K562 (cell line): Measurements from ENCODE around the gene SIGLEC6. TPM values are rescaled to one million over a fixed set of nuclear protein-coding genes. Genes with fewer than 3 reads are reported as not detected.

Experiments used
- ATF1 ChIP-seq, 2 experiments: fragments of 450-650 bp in 1 of 2; IDR thresholded peaks; 2 replicates each; pipeline ENCODE4 v1.6.1; 2016; ENCODE audit warnings: missing compliant biosample characterization in 1 of 2, missing genetic modification characterization in 1 of 2
- ELF2 ChIP-seq: fragments of 250-450 bp; sonication (Bioruptor Pico); IDR thresholded peaks from 2 replicates; pipeline ENCODE4 v1.5.0; 2021; ENCODE audit warnings: mild to moderate bottlenecking
- MAZ ChIP-seq, 2 experiments: fragments of 450-650 bp in 1 of 2; sonication (generic) in 1 of 2; formaldehyde crosslinking; IDR thresholded peaks in 1 of 2; conservative IDR thresholded peaks in 1 of 2; 2 replicates each; pipeline versions ENCODE4 v1.4.0 to v1.5.0; 2020; ENCODE audit warnings: mild to moderate bottlenecking in 1 of 2, missing genetic modification reagents in 1 of 2
- MTA3 ChIP-seq: fragments of 450-650 bp; formaldehyde crosslinking; IDR thresholded peaks from 2 replicates; pipeline ENCODE4 v1.6.1; 2017; ENCODE audit warnings: mild to moderate bottlenecking, borderline replicate concordance
- MYC ChIP-seq, 2 experiments: fragments of 250-450 bp in 1 of 2; sonication (Bioruptor Pico) in 1 of 2; IDR thresholded peaks; 2 replicates each; pipeline versions ENCODE4 v1.5.1 to v1.6.1; 2012 to 2021; ENCODE audit warnings: low read depth in 2 of 2, borderline replicate concordance in 1 of 2, improper control_type of control experiment in 1 of 2, low read length in 1 of 2, mild to moderate bottlenecking in 1 of 2, moderate library complexity in 1 of 2
- NCOR1 ChIP-seq: fragments of 450-650 bp; IDR thresholded peaks from 2 replicates; pipeline ENCODE4 v1.6.1; 2016; ENCODE audit warnings: mild to moderate bottlenecking, moderate library complexity
- PHF8 ChIP-seq: fragments of 200-600 bp; sonication (generic); IDR thresholded peaks from 2 replicates; pipeline ENCODE4 v1.6.1; 2012; ENCODE audit warnings: mixed run types, mild to moderate bottlenecking, inconsistent platforms, low read length, moderate library complexity, borderline replicate concordance
- SIN3B ChIP-seq: fragments of 450-650 bp; IDR thresholded peaks from 2 replicates; pipeline ENCODE4 v1.6.1; 2017; ENCODE audit warnings: low read depth, mild to moderate bottlenecking, moderate library complexity
- TRIM24 ChIP-seq, 2 experiments: fragments of 450-650 bp; IDR thresholded peaks; 2 replicates each; pipeline ENCODE4 v1.6.1; 2016
- ZBTB17 ChIP-seq: fragments of 450-650 bp; formaldehyde crosslinking; IDR thresholded peaks from 2 replicates; pipeline ENCODE4 v1.4.0; 2020; ENCODE audit warnings: mild to moderate bottlenecking
- ZNF232 ChIP-seq: sonication (generic); formaldehyde crosslinking; IDR thresholded peaks from 2 replicates; pipeline ENCODE4 v1.8.0; 2022; ENCODE audit warnings: mild to moderate bottlenecking, missing genetic modification reagents
- ZNF239 ChIP-seq: fragments of 250-450 bp; sonication (Bioruptor Pico); IDR thresholded peaks from 2 replicates; pipeline ENCODE4 v1.4.0; 2020; ENCODE audit warnings: mild to moderate bottlenecking
- ZNF561 ChIP-seq: fragments of 450-650 bp; formaldehyde crosslinking; conservative IDR thresholded peaks from 2 replicates; pipeline ENCODE4 v1.4.0; 2020; ENCODE audit warnings: mild to moderate bottlenecking, moderate library complexity
- ZNF57 ChIP-seq: fragments of 450-650 bp; formaldehyde crosslinking; IDR thresholded peaks from 2 replicates; pipeline ENCODE4 v1.4.0; 2020; ENCODE audit warnings: mild to moderate bottlenecking, moderate library complexity
- polyA plus RNA-seq, 8 experiments: library from polyadenylated mRNA; depleted of rRNA in 4 of 8; stranded (reverse) in 5 of 8; unstranded in 3 of 8; fragments of >200 nt; fragmentation: Nextera tagmentation in 2 of 8; fragmentation: Illumina TruSeq in 1 of 8; extraction: Ambion mirVana in 2 of 8; extraction: Trizol in 1 of 8; gene quantifications; 2 replicates each; pipeline versions ENCODE4 v1.2.1 to v1.2.3, GENCODE V29; 2011 to 2014; ENCODE audit warnings: inconsistent platforms in 1 of 8, missing spikeins in 1 of 8
- total RNA-seq, 7 experiments: library from RNA; depleted of rRNA in 6 of 7; stranded (reverse); fragments of >200 nt in 6 of 7; fragmentation: Illumina TruSeq in 2 of 7; extraction: Trizol in 2 of 7; gene quantifications; 2 replicates each; pipeline versions ENCODE4 v1.2.1 to v1.2.3, GENCODE V29; 2011 to 2021; ENCODE audit warnings: low replicate concordance in 1 of 7
- TF ChIP-seq, protein P1 (sequence below): sonication (generic); formaldehyde crosslinking; IDR thresholded peaks from 2 replicates; pipeline ENCODE4 v1.8.0; 2023; ENCODE audit warnings: mild to moderate bottlenecking, missing genetic modification reagents
- TF ChIP-seq, protein P2 (sequence below): IDR thresholded peaks from 2 replicates; pipeline ENCODE4 v1.6.1; 2011; ENCODE audit not compliant: insufficient read length; ENCODE audit errors: extremely low read depth
- TF ChIP-seq, protein P3 (sequence below): fragments of 250-450 bp; sonication (Bioruptor Pico); IDR thresholded peaks from 2 replicates; pipeline ENCODE4 v1.8.0; 2022; ENCODE audit warnings: moderate library complexity, mild to moderate bottlenecking, inconsistent platforms

SIGLEC6 gene
- total and polyA plus RNA-seq, 9 of the 15 experiments (the other 6 are each of a cell fraction or from before 2014, with no cell fraction given), result 0.03 to 17.5 (median 0.71) TPM

DNA sequence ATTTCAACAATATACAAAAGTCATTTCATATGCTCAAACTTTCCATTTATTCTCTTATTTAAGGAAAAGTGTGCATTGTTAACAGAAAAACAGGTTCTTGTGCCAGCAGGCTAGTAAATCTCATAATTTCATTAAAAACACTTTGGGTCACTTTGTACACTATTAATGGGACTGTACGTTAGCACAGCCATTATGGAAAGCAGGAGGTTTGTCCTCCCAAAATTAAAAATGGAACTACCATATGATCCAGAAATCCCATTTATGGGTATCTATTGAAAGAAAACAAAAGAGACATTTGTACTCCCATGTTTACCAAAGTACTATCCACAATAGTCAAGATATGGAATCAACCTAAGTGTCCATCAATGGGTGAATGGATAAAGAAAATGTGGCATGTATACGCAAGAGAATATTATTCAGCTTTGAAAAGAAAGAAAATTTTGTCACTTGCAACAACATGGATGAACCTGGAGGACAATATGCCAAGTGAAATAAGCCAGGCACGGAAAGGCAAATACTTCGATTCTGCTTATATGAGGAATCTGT lies 8.4 kb upstream of the SIGLEC6 start (continued):
- TF ChIP-seq MTA3 (no peak), NCOR1 (no peak), MYC (IDR thresholded peaks at IDR 0.05; ENCODE audit: low read depth, low read length) (no peak), MYC (CRISPR knock-in tag; IDR thresholded peaks at IDR 0.05; ENCODE audit: borderline replicate concordance, low read depth) (no peak), ATF1 (CRISPR knock-in tag; IDR thresholded peaks at IDR 0.05) (no peak), ATF1 (tag; IDR thresholded peaks at IDR 0.05) (no peak), ZNF57 (CRISPR knock-in tag) (no peak), ZNF561 (CRISPR knock-in tag) (no peak), ZNF232 (CRISPR knock-in tag) (no peak), PHF8 (no peak), MAZ (CRISPR knock-in tag; conservative IDR thresholded peaks at IDR 0.05 in 1 of 2, IDR thresholded peaks at IDR 0.05 in 1 of 2) (no peak), TRIM24 (IDR thresholded peaks at IDR 0.05) (no peak), ELF2 (CRISPR knock-in tag) (peak; percentile 65; the same call in 1 of the 2 replicates), ZBTB17 (CRISPR knock-in tag) (0 out of 2 replicates have a peak, but pooled peaks have one; percentile 12), SIN3B (no peak), ZNF239 (CRISPR knock-in tag) (peak; percentile 16; the same call in 1 of the 2 replicates)
- TF ChIP-seq, protein P1, sequence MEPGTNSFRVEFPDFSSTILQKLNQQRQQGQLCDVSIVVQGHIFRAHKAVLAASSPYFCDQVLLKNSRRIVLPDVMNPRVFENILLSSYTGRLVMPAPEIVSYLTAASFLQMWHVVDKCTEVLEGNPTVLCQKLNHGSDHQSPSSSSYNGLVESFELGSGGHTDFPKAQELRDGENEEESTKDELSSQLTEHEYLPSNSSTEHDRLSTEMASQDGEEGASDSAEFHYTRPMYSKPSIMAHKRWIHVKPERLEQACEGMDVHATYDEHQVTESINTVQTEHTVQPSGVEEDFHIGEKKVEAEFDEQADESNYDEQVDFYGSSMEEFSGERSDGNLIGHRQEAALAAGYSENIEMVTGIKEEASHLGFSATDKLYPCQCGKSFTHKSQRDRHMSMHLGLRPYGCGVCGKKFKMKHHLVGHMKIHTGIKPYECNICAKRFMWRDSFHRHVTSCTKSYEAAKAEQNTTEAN (CRISPR knock-in tag), result no peak
- TF ChIP-seq, protein P2, sequence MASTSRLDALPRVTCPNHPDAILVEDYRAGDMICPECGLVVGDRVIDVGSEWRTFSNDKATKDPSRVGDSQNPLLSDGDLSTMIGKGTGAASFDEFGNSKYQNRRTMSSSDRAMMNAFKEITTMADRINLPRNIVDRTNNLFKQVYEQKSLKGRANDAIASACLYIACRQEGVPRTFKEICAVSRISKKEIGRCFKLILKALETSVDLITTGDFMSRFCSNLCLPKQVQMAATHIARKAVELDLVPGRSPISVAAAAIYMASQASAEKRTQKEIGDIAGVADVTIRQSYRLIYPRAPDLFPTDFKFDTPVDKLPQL, result no peak
- TF ChIP-seq, protein P3, sequence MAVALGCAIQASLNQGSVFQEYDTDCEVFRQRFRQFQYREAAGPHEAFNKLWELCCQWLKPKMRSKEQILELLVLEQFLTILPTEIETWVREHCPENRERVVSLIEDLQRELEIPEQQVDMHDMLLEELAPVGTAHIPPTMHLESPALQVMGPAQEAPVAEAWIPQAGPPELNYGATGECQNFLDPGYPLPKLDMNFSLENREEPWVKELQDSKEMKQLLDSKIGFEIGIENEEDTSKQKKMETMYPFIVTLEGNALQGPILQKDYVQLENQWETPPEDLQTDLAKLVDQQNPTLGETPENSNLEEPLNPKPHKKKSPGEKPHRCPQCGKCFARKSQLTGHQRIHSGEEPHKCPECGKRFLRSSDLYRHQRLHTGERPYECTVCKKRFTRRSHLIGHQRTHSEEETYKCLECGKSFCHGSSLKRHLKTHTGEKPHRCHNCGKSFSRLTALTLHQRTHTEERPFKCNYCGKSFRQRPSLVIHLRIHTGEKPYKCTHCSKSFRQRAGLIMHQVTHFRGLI, result 0 out of 2 replicates have a peak, but pooled peaks have one; percentile 39
